ENCODE measurements around the gene PRSS16. TPM values are rescaled to one million over a fixed set of nuclear protein-coding genes. Genes with fewer than 3 reads are reported as not detected.

Gene PRSS16
- total RNA-seq, 1 donor from 2014 or later = 0.63 TPM

DNA sequence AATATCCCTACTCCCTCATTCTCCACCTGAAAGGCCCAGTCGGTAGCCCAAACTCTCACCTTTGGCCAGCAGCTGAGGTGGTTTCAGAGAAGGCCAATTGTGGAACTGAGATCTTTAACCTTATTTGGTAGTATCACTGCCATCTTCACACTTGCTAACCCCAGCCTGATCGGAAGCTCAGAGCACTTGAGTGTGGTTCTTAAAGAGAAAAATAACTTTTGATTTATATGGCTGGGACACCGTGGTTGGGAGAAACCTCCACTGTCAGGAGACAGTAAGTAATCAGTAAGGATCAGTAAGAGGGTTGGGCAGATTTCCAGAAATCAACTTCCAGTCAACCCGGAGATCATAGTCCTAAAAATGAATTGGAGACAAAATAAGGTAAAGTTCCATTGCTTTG is 22.8 kb upstream of the PRSS16 start:
- DNase-seq (ENCODE audit: low read depth, low spot score) = no peak
- no peaks in the 10 kb centered on the region for H3K4me1 Mint-ChIP-seq
- H3K9me3 Mint-ChIP-seq = no peaks in the 10 kb centered on the region
- H3K27ac Mint-ChIP-seq (ENCODE audit: unreplicated experiment) = no peak overlapping the region
- TF ChIP-seq, protein P1, sequence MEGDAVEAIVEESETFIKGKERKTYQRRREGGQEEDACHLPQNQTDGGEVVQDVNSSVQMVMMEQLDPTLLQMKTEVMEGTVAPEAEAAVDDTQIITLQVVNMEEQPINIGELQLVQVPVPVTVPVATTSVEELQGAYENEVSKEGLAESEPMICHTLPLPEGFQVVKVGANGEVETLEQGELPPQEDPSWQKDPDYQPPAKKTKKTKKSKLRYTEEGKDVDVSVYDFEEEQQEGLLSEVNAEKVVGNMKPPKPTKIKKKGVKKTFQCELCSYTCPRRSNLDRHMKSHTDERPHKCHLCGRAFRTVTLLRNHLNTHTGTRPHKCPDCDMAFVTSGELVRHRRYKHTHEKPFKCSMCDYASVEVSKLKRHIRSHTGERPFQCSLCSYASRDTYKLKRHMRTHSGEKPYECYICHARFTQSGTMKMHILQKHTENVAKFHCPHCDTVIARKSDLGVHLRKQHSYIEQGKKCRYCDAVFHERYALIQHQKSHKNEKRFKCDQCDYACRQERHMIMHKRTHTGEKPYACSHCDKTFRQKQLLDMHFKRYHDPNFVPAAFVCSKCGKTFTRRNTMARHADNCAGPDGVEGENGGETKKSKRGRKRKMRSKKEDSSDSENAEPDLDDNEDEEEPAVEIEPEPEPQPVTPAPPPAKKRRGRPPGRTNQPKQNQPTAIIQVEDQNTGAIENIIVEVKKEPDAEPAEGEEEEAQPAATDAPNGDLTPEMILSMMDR (conservative IDR thresholded peaks at IDR 0.05) = no peak
- peaks cover 30% of the 10 kb centered on the region for H3K27me3 Mint-ChIP-seq (ENCODE audit: low read depth)
- H3K36me3 Mint-ChIP-seq (ENCODE audit: low read depth) = no peaks in the 10 kb centered on the region
- H3K4me3 Mint-ChIP-seq = no peak overlapping the region

GRCh38 chr6:27228963-27229477 is 18.5 kb upstream of the PRSS16 start:
- TF ChIP-seq, protein P1 (conservative IDR thresholded peaks at IDR 0.05) = no peak
- H3K27ac Mint-ChIP-seq (ENCODE audit: unreplicated experiment) = no peak overlapping the region

DNA sequence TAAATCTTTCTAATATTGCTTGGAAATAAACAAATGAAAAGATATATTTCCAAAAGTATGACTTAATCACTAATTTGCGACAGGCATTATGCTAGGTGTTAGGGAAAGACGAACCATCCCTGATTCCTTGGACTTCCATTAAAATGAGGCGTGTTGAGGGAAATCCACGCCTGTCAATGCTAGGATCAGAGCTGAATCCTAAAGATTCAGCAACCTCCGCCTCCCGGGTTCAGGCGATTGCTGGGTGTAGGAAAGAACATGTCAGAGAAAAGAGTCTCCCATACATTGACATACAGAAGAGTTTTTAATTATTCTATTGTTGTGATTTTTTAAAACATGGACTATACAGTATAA is 16.8 kb upstream of the PRSS16 start:
- no peak overlapping the region for H3K27ac Mint-ChIP-seq (ENCODE audit: unreplicated experiment)

More at GRCh38 chr6:27228963-27229477, 18.5 kb upstream of the PRSS16 start:
- Mint-ChIP-seq H3K4me3 (no peak overlapping the region), H3K27me3 (ENCODE audit: low read depth) (peaks cover 49% of the 10 kb centered on the region), H3K9me3 (peaks cover 3% of the 10 kb centered on the region), H3K4me1 (peaks cover 10% of the 10 kb centered on the region), H3K36me3 (ENCODE audit: low read depth) (no peaks in the 10 kb centered on the region)
- DNase-seq (ENCODE audit: low read depth, low spot score) = no peak

DNA sequence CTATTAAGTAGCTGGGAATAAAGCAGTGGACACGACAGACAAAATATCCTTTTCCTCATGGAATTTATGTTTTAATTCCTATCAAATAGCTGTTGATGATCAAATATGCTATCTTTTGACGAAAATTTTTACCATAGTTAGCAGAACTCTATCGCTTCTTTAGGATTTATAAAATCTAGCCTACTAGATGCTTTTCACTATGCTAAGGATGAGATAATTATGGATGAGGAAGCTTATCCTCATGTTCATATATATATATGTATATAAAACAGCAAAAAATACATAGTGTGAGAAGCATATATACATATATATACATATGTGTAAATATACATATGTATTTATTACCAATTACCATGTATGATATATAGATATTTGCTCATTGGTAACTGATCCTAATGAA is 12.9 kb upstream of the PRSS16 start:
- Mint-ChIP-seq H3K4me3 (peak overlapping the region; percentile 64), H3K9me3 (peaks cover 3% of the 10 kb centered on the region), H3K4me1 (peaks cover 32% of the 10 kb centered on the region), H3K27ac (ENCODE audit: unreplicated experiment) (no peak overlapping the region), H3K27me3 (ENCODE audit: low read depth) (peaks cover 85% of the 10 kb centered on the region), H3K36me3 (ENCODE audit: low read depth) (peaks cover 5% of the 10 kb centered on the region)
- TF ChIP-seq, protein P1 (conservative IDR thresholded peaks at IDR 0.05) = no peak
- no peak for DNase-seq (ENCODE audit: low read depth, low spot score)

More for the DNA sequence above, 16.8 kb upstream of the PRSS16 start:
- TF ChIP-seq, protein P1 (conservative IDR thresholded peaks at IDR 0.05) = no peak
- Mint-ChIP-seq H3K36me3 (ENCODE audit: low read depth) (no peaks in the 10 kb centered on the region), H3K9me3 (peaks cover 3% of the 10 kb centered on the region), H3K4me3 (peak overlapping the region; percentile 73), H3K27me3 (ENCODE audit: low read depth) (peaks cover 65% of the 10 kb centered on the region), H3K4me1 (peaks cover 15% of the 10 kb centered on the region)
- no peak for DNase-seq (ENCODE audit: low read depth, low spot score)

- H3K9me3 Mint-ChIP-seq = peaks cover 3% of the 10 kb centered on the region
- DNase-seq (ENCODE audit: low read depth, low spot score) = no peak
- H3K36me3 Mint-ChIP-seq (ENCODE audit: low read depth) = peaks cover 5% of the 10 kb centered on the region
- H3K27ac Mint-ChIP-seq (ENCODE audit: unreplicated experiment) = no peak overlapping the region
- H3K4me3 Mint-ChIP-seq = peak overlapping the region; percentile 82
- TF ChIP-seq, protein P1 (conservative IDR thresholded peaks at IDR 0.05) = no peak
- peaks cover 85% of the 10 kb centered on the region for H3K27me3 Mint-ChIP-seq (ENCODE audit: low read depth)
- peaks cover 22% of the 10 kb centered on the region for H3K4me1 Mint-ChIP-seq
Measured at GRCh38 chr6:27237089-27237803, 10.3 kb upstream of the PRSS16 start.

Measured in neural crest cell (in vitro differentiated cells).